Left ventricle myocardium inferior (tissue), 1 donor: ENCODE results near the gene FBXO42. TPM values are rescaled to one million over a fixed set of nuclear protein-coding genes. Genes with fewer than 3 reads are reported as not detected.

ENCODE experiments used
- DNase-seq: peaks from one replicate; pipeline ENCODE4 v3.0.0-alpha.2; 2020
- H3K27ac ChIP-seq: fragments of 200-600 bp; replicated peaks from 2 replicates; pipeline ENCODE4 v1.8.0; 2021
- H3K27me3 ChIP-seq: fragments of 200-600 bp; 2 replicates; pipeline ENCODE4 v1.8.0; 2021; ENCODE audit warnings: low read depth
- H3K36me3 ChIP-seq: fragments of 200-600 bp; 2 replicates; pipeline ENCODE4 v1.8.0; 2021
- H3K4me1 ChIP-seq: fragments of 200-600 bp; 2 replicates; pipeline ENCODE4 v1.8.0; 2021
- H3K4me3 ChIP-seq: fragments of 200-600 bp; 2 replicates; pipeline ENCODE4 v1.8.0; 2021; ENCODE audit warnings: mild to moderate bottlenecking, moderate library complexity
- H3K9me3 ChIP-seq: fragments of 200-600 bp; replicated peaks from 2 replicates; pipeline ENCODE4 v1.8.0; 2021
- CTCF ChIP-seq: fragments of 200-600 bp; IDR thresholded peaks from 2 replicates; pipeline ENCODE4 v1.8.0; 2021; ENCODE audit warnings: antibody characterized with exemption, mild to moderate bottlenecking, borderline replicate concordance
- intact Hi-C: fragments of 100-400 bp; cut with micrococcal nuclease; formaldehyde crosslinking; loops from one replicate; pipeline ENCODE4 v1.11.0; 2022
- total RNA-seq: library from RNA; stranded (reverse); fragmentation: NEBNext Ultra II Directional; extraction: Animal tissue kit (Norgen Biotek cat#: 25700); gene quantifications from one replicate; pipeline ENCODE4 v1.2.1, GENCODE V29; 2021
- donor health status: DM: no; HTN: yes; CAD: no; lungs with severe emphysema.

The FBXO42 gene
- total RNA-seq, 1 donor from 2014 or later = 18.6 TPM

GRCh38 chr1:16251381-16251780 lies 100.9 kb downstream of the FBXO42 start:
- H3K4me3 ChIP-seq = no peak overlapping the region
- no peak for TF ChIP-seq CTCF
- H3K36me3 ChIP-seq = peaks cover 50% of the 10 kb centered on the region
- intact Hi-C loops = no loop called here
- no peaks in the 10 kb centered on the region for H3K27me3 ChIP-seq
- peaks cover 96% of the 10 kb centered on the region for H3K4me1 ChIP-seq
- H3K9me3 ChIP-seq = no peaks in the 10 kb centered on the region
- H3K27ac ChIP-seq = peak overlapping the region; percentile 90
- DNase-seq = no peak

- no peak for TF ChIP-seq CTCF
- intact Hi-C loops = no loop called here
- H3K4me3 ChIP-seq = no peak overlapping the region
- no peak for DNase-seq
- peak overlapping the region; percentile 90 for H3K27ac ChIP-seq
- H3K9me3 ChIP-seq = no peaks in the 10 kb centered on the region
- peaks cover 43% of the 10 kb centered on the region for H3K36me3 ChIP-seq
- H3K4me1 ChIP-seq = peaks cover 94% of the 10 kb centered on the region
- H3K27me3 ChIP-seq = no peaks in the 10 kb centered on the region
These were observed 101.6 kb downstream of the FBXO42 start for GRCh38 chr1:16250524-16251251.

GRCh38 chr1:16249596-16250241 lies 102.6 kb downstream of the FBXO42 start:
- Histone ChIP-seq H3K4me3 (no peak overlapping the region), H3K27me3 (no peaks in the 10 kb centered on the region), H3K36me3 (peaks cover 33% of the 10 kb centered on the region), H3K4me1 (peaks cover 87% of the 10 kb centered on the region), H3K9me3 (no peaks in the 10 kb centered on the region), H3K27ac (peak overlapping the region; percentile 90)
- no peak for DNase-seq
- no peak for TF ChIP-seq CTCF
- intact Hi-C loops = no loop called here

GRCh38 chr1:16248603-16249516 lies 103.4 kb downstream of the FBXO42 start:
- no peak for TF ChIP-seq CTCF
- Histone ChIP-seq H3K4me3 (peak overlapping the region; percentile 15), H3K9me3 (no peaks in the 10 kb centered on the region), H3K4me1 (peaks cover 87% of the 10 kb centered on the region), H3K27ac (peak overlapping the region; percentile 90), H3K36me3 (peaks cover 29% of the 10 kb centered on the region), H3K27me3 (no peaks in the 10 kb centered on the region)
- intact Hi-C loops = no loop called here
- peak; percentile 86 for DNase-seq

- Histone ChIP-seq H3K4me3 (peak overlapping the region; percentile 15), H3K9me3 (no peaks in the 10 kb centered on the region), H3K27ac (peak overlapping the region; percentile 90), H3K4me1 (peaks cover 86% of the 10 kb centered on the region), H3K36me3 (peaks cover 24% of the 10 kb centered on the region), H3K27me3 (no peaks in the 10 kb centered on the region)
- intact Hi-C loops = no loop called here
- TF ChIP-seq CTCF = no peak
- no peak for DNase-seq
These were observed 104.3 kb downstream of the FBXO42 start for GRCh38 chr1:16248007-16248436.
